AG09309 (cell line): Measurements from ENCODE around the gene APBA2.

Source experiments
- DNase-seq: peaks from one replicate; pipeline ENCODE4 v3.0.0-alpha.2; 2010; ENCODE audit warnings: low read depth
- H3K4me3 ChIP-seq: 2 replicates; pipeline ENCODE4 v1.5.1; 2011; ENCODE audit warnings: mild to moderate bottlenecking, low read depth, low read length, moderate library complexity; ENCODE audit not compliant: control insufficient read depth
- TF ChIP-seq, protein P1 (sequence below): IDR thresholded peaks from 2 replicates; pipeline ENCODE4 v1.5.1; 2011; ENCODE audit warnings: mild to moderate bottlenecking, low read depth, low read length, inconsistent platforms; ENCODE audit not compliant: insufficient read depth, control insufficient read depth; ENCODE audit errors: missing control alignments

The APBA2 gene

DNA sequence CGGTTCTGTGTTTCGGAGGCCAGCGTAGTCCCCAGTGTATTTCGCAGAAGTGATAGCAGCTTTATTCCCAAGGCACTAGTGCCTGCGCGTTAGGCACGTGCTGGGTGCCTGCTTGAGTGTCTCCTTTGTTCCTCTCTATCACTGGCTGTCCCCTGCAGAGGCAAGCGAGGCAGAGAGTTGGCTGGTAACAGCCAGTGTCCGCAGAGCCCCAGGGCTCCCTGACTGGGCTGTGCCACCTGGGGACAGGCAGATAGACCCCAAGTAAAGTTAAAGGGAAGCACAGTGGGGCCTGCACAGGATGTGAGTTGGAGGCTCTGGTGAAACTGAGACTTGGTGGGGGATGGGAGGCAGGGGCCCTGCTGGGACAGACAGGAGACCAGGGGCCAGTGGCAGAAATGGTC is 50.7 kb downstream of the APBA2 start:
- TF ChIP-seq, protein P1, sequence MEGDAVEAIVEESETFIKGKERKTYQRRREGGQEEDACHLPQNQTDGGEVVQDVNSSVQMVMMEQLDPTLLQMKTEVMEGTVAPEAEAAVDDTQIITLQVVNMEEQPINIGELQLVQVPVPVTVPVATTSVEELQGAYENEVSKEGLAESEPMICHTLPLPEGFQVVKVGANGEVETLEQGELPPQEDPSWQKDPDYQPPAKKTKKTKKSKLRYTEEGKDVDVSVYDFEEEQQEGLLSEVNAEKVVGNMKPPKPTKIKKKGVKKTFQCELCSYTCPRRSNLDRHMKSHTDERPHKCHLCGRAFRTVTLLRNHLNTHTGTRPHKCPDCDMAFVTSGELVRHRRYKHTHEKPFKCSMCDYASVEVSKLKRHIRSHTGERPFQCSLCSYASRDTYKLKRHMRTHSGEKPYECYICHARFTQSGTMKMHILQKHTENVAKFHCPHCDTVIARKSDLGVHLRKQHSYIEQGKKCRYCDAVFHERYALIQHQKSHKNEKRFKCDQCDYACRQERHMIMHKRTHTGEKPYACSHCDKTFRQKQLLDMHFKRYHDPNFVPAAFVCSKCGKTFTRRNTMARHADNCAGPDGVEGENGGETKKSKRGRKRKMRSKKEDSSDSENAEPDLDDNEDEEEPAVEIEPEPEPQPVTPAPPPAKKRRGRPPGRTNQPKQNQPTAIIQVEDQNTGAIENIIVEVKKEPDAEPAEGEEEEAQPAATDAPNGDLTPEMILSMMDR = no peak
- no peak overlapping the region for H3K4me3 ChIP-seq
- no peak for DNase-seq

DNA sequence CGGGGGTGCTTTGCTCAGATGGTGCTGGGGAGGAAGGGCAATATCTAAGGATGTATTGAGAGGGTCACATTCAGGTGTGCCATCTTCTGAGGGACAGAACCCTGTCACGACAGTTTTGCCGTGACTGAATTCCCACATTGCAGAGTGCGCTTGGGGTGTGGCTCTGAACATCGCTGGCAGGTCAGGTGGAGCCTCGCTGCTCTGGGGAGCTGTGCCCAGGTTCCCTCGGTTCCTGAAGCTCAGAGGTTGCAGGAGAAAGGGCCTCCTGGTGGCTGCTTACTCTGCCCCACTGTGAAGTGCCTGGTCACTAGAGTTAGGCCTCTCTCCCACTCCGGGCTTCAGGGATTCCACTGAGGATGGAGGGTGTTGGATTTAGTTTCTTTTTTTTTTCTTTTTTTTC is 51.5 kb downstream of the APBA2 start:
- no peak for DNase-seq
- H3K4me3 ChIP-seq = no peak overlapping the region
- TF ChIP-seq, protein P1 = no peak

DNA sequence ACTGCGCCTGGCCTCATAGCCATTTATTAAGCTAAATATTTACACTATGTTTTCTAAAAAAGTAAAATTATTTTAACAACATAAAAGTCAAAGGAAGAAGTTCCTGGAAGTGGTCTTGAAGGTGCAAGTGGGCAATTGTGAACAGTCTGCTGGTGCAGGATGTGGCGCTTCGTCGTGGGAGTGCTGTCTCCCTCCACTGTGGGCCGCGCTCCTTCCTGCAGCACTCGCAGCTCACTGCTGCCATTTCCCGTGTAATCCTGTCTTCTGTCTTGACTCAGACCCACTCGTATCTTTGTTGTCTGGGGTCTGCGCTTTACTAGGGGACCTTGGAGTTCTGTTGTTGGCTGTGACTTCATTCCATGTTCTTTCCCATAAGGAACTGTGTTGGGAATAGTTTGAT is 56.3 kb downstream of the APBA2 start:
- TF ChIP-seq, protein P1 = no peak
- no peak overlapping the region for H3K4me3 ChIP-seq
- no peak for DNase-seq

DNA sequence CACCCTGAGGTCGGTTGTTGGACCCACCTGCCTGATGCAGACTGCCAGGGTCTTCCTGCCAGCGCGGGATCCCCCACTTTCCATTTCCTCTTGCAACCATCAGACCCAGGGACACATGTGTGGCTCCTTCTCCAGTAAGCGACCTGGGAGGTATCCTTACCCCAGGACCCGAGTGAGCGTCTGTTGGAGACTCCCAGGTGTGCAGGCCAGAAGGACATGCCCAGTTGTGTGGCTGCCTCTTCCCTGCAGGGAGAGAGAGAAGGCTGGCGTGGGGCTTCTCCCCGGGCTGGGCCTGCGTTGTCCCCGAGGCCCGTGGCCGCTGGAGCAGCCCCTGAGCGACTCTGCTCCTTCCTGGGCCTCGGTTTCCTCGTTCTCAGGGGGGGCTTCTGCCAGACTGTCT is 56.8 kb downstream of the APBA2 start:
- TF ChIP-seq, protein P1 = no peak
- no peak overlapping the region for H3K4me3 ChIP-seq
- no peak for DNase-seq

- no peak for DNase-seq
Measured at GRCh38 chr15:28943146-28943545, 57.4 kb downstream of the APBA2 start.

GRCh38 chr15:28943611-28944230 is 57.9 kb downstream of the APBA2 start:
- H3K4me3 ChIP-seq = no peak overlapping the region
- DNase-seq = no peak
- TF ChIP-seq, protein P1 = no peak

More at GRCh38 chr15:28943146-28943545, 57.4 kb downstream of the APBA2 start:
- TF ChIP-seq, protein P1 = no peak
- H3K4me3 ChIP-seq = no peak overlapping the region
